Lower lobe of right lung (tissue), 2 donors: ENCODE data around the gene TCHHL1. TPM values are rescaled to one million over a fixed set of nuclear protein-coding genes. Genes with fewer than 3 reads are reported as not detected.
"Not testable (repeated sequence)": the region's sequence is repeated elsewhere in the genome, so short reads cannot be mapped to it uniquely, and the experiment has no call there.

ENCODE experiments used
- ATAC-seq, 2 donors: fragments of 200-7000 bp; cut with Tn5 transposase; one replicate each; pipeline ENCODE4 v1.9.1; 2020 to 2022; ENCODE audit warnings: mild to moderate bottlenecking in 2 of 2, moderate library complexity in 2 of 2
- DNase-seq: peaks from one replicate; pipeline ENCODE4 v3.0.0-alpha.2; 2020
- H3K27ac ChIP-seq: fragments of 200-600 bp; one replicate; pipeline ENCODE4 v1.8.0; 2022
- H3K27me3 ChIP-seq: fragments of 200-600 bp; one replicate; pipeline ENCODE4 v1.8.0; 2022; ENCODE audit warnings: low read depth
- H3K36me3 ChIP-seq: fragments of 200-600 bp; one replicate; pipeline ENCODE4 v1.8.0; 2022; ENCODE audit warnings: mild to moderate bottlenecking
- H3K4me1 ChIP-seq: fragments of 200-600 bp; one replicate; pipeline ENCODE4 v1.8.0; 2022
- H3K4me3 ChIP-seq: fragments of 200-600 bp; one replicate; pipeline ENCODE4 v1.8.0; 2022; ENCODE audit warnings: mild to moderate bottlenecking
- H3K9me3 ChIP-seq: fragments of 200-600 bp; one replicate; pipeline ENCODE4 v1.8.0; 2022
- CTCF ChIP-seq: fragments of 200-600 bp; IDR thresholded peaks from one replicate; pipeline ENCODE4 v1.8.0; 2022; ENCODE audit warnings: antibody characterized with exemption, mild to moderate bottlenecking
- intact Hi-C: fragments of 100-400 bp; cut with DNase I; formaldehyde crosslinking; loops from one replicate; pipeline ENCODE4 v1.11.0; 2022
- total RNA-seq: library from RNA; stranded (reverse); fragmentation: NEBNext Ultra II Directional; extraction: Animal tissue kit (Norgen Biotek cat#: 25700); gene quantifications from one replicate; pipeline ENCODE4 v1.2.1, GENCODE V29; 2021
- donor health status: DM: no; HTN: yes; CAD: no; lungs with severe emphysema.

Gene TCHHL1
- total RNA-seq, 1 donor from 2014 or later: not detected

- intact Hi-C loops: no loop called here
- Histone ChIP-seq H3K27ac (no peak overlapping the region), H3K4me1 (no peaks in the 10 kb centered on the region), H3K27me3 (no peaks in the 10 kb centered on the region), H3K4me3 (no peak overlapping the region), H3K9me3 (no peaks in the 10 kb centered on the region), H3K36me3 (no peaks in the 10 kb centered on the region)
- no peak for TF ChIP-seq CTCF
- ATAC-seq: no peak
- DNase-seq: no peak
These were observed 4.0 kb downstream of the TCHHL1 start for GRCh38 chr1:152084853-152085252.

- H3K27ac ChIP-seq, ATAC-seq, H3K27me3 ChIP-seq, DNase-seq, H3K4me3 ChIP-seq, H3K36me3 ChIP-seq, H3K4me1 ChIP-seq, intact Hi-C loops, H3K9me3 ChIP-seq: not testable (repeated sequence)
These were observed 7.8 kb downstream of the TCHHL1 start for GRCh38 chr1:152081026-152081425.

- ATAC-seq, H3K4me1 ChIP-seq, H3K9me3 ChIP-seq, DNase-seq, H3K36me3 ChIP-seq, intact Hi-C loops, H3K4me3 ChIP-seq, H3K27me3 ChIP-seq, H3K27ac ChIP-seq: not testable (repeated sequence)
These were observed 8.4 kb downstream of the TCHHL1 start for GRCh38 chr1:152080494-152080893.

GRCh38 chr1:152078831-152079441, 9.9 kb downstream of the TCHHL1 start:
- H3K4me1 ChIP-seq: no peaks in the 10 kb centered on the region
- ATAC-seq (no peak), DNase-seq (no peak)
- no peaks in the 10 kb centered on the region for H3K9me3 ChIP-seq
- H3K27ac ChIP-seq: no peak overlapping the region
- H3K27me3 ChIP-seq: no peaks in the 10 kb centered on the region
- intact Hi-C loops: no loop called here
- no peak for TF ChIP-seq CTCF
- H3K4me3 ChIP-seq: no peak overlapping the region
- no peaks in the 10 kb centered on the region for H3K36me3 ChIP-seq

- Histone ChIP-seq H3K9me3 (no peaks in the 10 kb centered on the region), H3K27me3 (peaks cover 8% of the 10 kb centered on the region), H3K36me3 (no peaks in the 10 kb centered on the region), H3K27ac (no peak overlapping the region), H3K4me3 (no peak overlapping the region), H3K4me1 (no peaks in the 10 kb centered on the region)
- TF ChIP-seq CTCF: no peak
- DNase-seq (no peak), ATAC-seq (no peak)
- intact Hi-C loops: no loop called here
These were observed 16.6 kb downstream of the TCHHL1 start for GRCh38 chr1:152072311-152072710.

- Histone ChIP-seq H3K4me3 (no peak overlapping the region), H3K27ac (no peak overlapping the region), H3K36me3 (no peaks in the 10 kb centered on the region), H3K9me3 (no peaks in the 10 kb centered on the region), H3K4me1 (no peaks in the 10 kb centered on the region), H3K27me3 (peaks cover 14% of the 10 kb centered on the region)
- DNase-seq (no peak), ATAC-seq (no peak)
- intact Hi-C loops: no loop called here
- no peak for TF ChIP-seq CTCF
These were observed 17.7 kb downstream of the TCHHL1 start for GRCh38 chr1:152071123-152071522.

GRCh38 chr1:152067929-152068328, 20.9 kb downstream of the TCHHL1 start:
- no peaks in the 10 kb centered on the region for H3K36me3 ChIP-seq
- peaks cover 20% of the 10 kb centered on the region for H3K27me3 ChIP-seq
- H3K9me3 ChIP-seq: no peaks in the 10 kb centered on the region
- intact Hi-C loops: no loop called here
- TF ChIP-seq CTCF: no peak
- DNase-seq: no peak
- H3K4me3 ChIP-seq: no peak overlapping the region
- ATAC-seq: no peak
- H3K27ac ChIP-seq: no peak overlapping the region
- H3K4me1 ChIP-seq: no peaks in the 10 kb centered on the region
